Loucy (cell line): ENCODE data around the gene CXXC5.
A peak's percentile ranks its signal among the peaks of the same experiment; 100 is the strongest.
"Not testable (repeated sequence)": the region's sequence is repeated elsewhere in the genome, so short reads cannot be mapped to it uniquely, and the experiment has no call there.

Experiments
- H2AFZ ChIP-seq: fragments of 200-600 bp; sonication (generic); 2 replicates; pipeline ENCODE4 v1.6.0; 2016; ENCODE audit warnings: antibody characterized with exemption, mild to moderate bottlenecking, low read length, moderate library complexity
- H3F3A ChIP-seq: fragments of 200-600 bp; 2 replicates; pipeline ENCODE4 v1.6.0; 2016; ENCODE audit warnings: antibody characterized with exemption, low read depth, mild to moderate bottlenecking
- H3K27me3 ChIP-seq: fragments of 200-600 bp; sonication (generic); 2 replicates; pipeline ENCODE4 v1.6.1; 2014; ENCODE audit warnings: low read length, mild to moderate bottlenecking; ENCODE audit not compliant: insufficient read depth, poor library complexity, severe bottlenecking
- H3K36me3 ChIP-seq: fragments of 200-600 bp; sonication (generic); 2 replicates; pipeline ENCODE4 v1.6.1; 2016; ENCODE audit warnings: low read length; ENCODE audit not compliant: insufficient read depth
- H3K4me1 ChIP-seq: fragments of 200-600 bp; sonication (generic); 2 replicates; pipeline ENCODE4 v1.5.1; 2014; ENCODE audit warnings: low read length, mild to moderate bottlenecking; ENCODE audit not compliant: insufficient read depth, poor library complexity, severe bottlenecking
- H3K4me2 ChIP-seq: fragments of 200-600 bp; sonication (generic); 2 replicates; pipeline ENCODE4 v1.6.0; 2014; ENCODE audit warnings: antibody characterized with exemption, low read length, low read depth, mild to moderate bottlenecking; ENCODE audit not compliant: poor library complexity, severe bottlenecking
- H3K4me3 ChIP-seq: fragments of 200-600 bp; sonication (generic); 2 replicates; pipeline ENCODE4 v1.5.1; 2014; ENCODE audit warnings: low read length, mild to moderate bottlenecking, mixed read lengths; ENCODE audit not compliant: poor library complexity, severe bottlenecking
- H3K79me2 ChIP-seq: fragments of 200-600 bp; sonication (generic); 2 replicates; pipeline ENCODE4 v1.6.1; 2014; ENCODE audit warnings: low read length; ENCODE audit not compliant: insufficient read depth
- H3K9ac ChIP-seq: fragments of 200-600 bp; sonication (generic); 2 replicates; pipeline ENCODE4 v1.6.0; 2014; ENCODE audit warnings: mild to moderate bottlenecking, low read depth, low read length, moderate library complexity; ENCODE audit not compliant: poor library complexity, severe bottlenecking
- H3K9me2 ChIP-seq: fragments of 200-600 bp; sonication (generic); replicated peaks from 2 replicates; pipeline ENCODE4 v1.6.1; 2016; ENCODE audit warnings: low read depth, low read length, mixed read lengths
- H3K9me3 ChIP-seq: fragments of 200-600 bp; sonication (generic); 2 replicates; pipeline ENCODE4 v1.6.1; 2014; ENCODE audit warnings: mild to moderate bottlenecking, antibody characterized with exemption, low read length, low read depth; ENCODE audit not compliant: insufficient read depth
- H4K20me1 ChIP-seq: fragments of 200-600 bp; sonication (generic); 2 replicates; pipeline ENCODE4 v1.6.0; 2014; ENCODE audit warnings: antibody characterized with exemption, low read length, mild to moderate bottlenecking; ENCODE audit not compliant: insufficient read depth, poor library complexity, severe bottlenecking
- EZH2phosphoT487 ChIP-seq: fragments of 200-600 bp; IDR thresholded peaks from 2 replicates; pipeline ENCODE4 v1.6.1; 2018; ENCODE audit warnings: antibody characterized with exemption, mild to moderate bottlenecking, moderate library complexity, borderline replicate concordance
- TF ChIP-seq, protein P1 (sequence below): fragments of 200-600 bp; sonication (generic); conservative IDR thresholded peaks from 2 replicates; pipeline ENCODE4 v1.5.1; 2014; ENCODE audit warnings: mild to moderate bottlenecking, antibody characterized with exemption, low read length

Gene CXXC5

DNA sequence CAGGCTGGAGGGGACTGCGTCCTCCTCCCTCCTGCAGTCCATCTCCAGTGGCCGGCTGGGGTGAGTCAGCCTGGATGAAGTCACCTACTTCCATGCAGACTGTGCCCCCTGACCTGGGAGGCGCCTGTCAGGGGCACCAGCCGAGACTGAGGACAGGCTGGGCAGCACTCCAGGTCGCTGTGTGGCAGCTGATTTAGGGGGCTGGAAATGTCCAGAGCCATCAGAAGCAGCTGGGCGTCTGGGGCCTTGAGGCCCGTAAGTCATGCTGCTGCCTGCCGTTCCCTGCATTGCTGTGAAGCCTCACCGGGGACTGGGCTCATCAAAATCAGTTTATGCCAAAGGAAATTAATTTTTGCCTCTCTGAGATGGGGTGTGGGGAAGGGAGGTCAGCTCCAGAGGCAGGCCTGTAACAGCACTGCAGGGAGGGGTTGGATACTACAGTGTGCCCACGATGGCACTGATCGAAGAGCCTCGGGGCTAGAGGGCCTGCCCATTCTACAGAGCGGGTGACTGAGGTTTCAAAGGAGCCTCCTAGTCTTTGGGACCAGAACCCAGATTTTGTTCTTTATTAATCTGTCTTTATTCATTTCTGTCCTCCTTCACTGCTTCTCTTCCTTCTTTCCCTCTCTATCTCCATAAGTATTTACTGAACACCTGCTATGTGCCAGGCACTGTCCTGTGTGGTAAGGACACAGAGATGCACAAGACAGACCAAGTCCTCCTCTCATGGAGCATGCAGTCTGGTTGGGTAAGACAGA, 77.1 kb downstream of the CXXC5 start:
- H3K36me3 ChIP-seq = no peaks in the 10 kb centered on the region
- no peak overlapping the region for H3K9ac ChIP-seq
- TF ChIP-seq, protein P1, sequence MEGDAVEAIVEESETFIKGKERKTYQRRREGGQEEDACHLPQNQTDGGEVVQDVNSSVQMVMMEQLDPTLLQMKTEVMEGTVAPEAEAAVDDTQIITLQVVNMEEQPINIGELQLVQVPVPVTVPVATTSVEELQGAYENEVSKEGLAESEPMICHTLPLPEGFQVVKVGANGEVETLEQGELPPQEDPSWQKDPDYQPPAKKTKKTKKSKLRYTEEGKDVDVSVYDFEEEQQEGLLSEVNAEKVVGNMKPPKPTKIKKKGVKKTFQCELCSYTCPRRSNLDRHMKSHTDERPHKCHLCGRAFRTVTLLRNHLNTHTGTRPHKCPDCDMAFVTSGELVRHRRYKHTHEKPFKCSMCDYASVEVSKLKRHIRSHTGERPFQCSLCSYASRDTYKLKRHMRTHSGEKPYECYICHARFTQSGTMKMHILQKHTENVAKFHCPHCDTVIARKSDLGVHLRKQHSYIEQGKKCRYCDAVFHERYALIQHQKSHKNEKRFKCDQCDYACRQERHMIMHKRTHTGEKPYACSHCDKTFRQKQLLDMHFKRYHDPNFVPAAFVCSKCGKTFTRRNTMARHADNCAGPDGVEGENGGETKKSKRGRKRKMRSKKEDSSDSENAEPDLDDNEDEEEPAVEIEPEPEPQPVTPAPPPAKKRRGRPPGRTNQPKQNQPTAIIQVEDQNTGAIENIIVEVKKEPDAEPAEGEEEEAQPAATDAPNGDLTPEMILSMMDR = no peak
- no peak for TF ChIP-seq EZH2phosphoT487
- H3K4me1 ChIP-seq = no peaks in the 10 kb centered on the region
- no peaks in the 10 kb centered on the region for H3K79me2 ChIP-seq
- H4K20me1 ChIP-seq = no peaks in the 10 kb centered on the region
- no peak overlapping the region for H3K4me2 ChIP-seq
- H3F3A ChIP-seq = no peaks in the 10 kb centered on the region
- no peaks in the 10 kb centered on the region for H3K27me3 ChIP-seq
- H3K9me2 ChIP-seq = no peaks in the 10 kb centered on the region
- no peaks in the 10 kb centered on the region; the same call in 1 of the 2 replicates for H3K9me3 ChIP-seq
- no peak overlapping the region for H3K4me3 ChIP-seq
- H2AFZ ChIP-seq = no peak overlapping the region

DNA sequence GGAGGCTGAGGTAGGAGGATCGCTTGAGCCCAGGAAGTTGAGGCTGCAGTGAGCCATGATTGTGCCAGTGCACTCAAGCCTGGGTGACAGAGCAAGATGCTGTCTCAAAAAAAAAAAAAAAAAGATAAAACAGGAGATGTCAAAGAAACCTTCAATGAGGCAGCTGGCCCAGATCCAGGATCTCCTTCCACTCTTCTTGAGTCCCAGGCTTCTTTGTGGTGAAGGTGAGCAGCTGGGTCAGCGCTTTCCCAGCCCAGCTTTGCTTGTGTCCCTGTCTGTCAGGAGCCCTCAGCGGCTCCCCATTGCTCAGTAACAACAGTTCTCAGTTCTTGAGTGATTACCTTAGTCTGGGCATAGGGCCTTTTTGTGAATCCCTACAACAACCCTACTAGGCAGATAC, 78.1 kb downstream of the CXXC5 start:
- H3K4me2 ChIP-seq = no peak overlapping the region
- H3K4me3 ChIP-seq = no peak overlapping the region
- H4K20me1 ChIP-seq = no peaks in the 10 kb centered on the region
- H3K36me3 ChIP-seq = no peaks in the 10 kb centered on the region
- TF ChIP-seq, protein P1 = no peak
- no peak for TF ChIP-seq EZH2phosphoT487
- H3K9ac ChIP-seq = no peak overlapping the region
- no peaks in the 10 kb centered on the region for H3K79me2 ChIP-seq
- no peaks in the 10 kb centered on the region for H3F3A ChIP-seq
- no peaks in the 10 kb centered on the region for H3K27me3 ChIP-seq
- no peaks in the 10 kb centered on the region for H3K9me3 ChIP-seq
- no peaks in the 10 kb centered on the region for H3K4me1 ChIP-seq
- H3K9me2 ChIP-seq = no peaks in the 10 kb centered on the region
- H2AFZ ChIP-seq = no peak overlapping the region

DNA sequence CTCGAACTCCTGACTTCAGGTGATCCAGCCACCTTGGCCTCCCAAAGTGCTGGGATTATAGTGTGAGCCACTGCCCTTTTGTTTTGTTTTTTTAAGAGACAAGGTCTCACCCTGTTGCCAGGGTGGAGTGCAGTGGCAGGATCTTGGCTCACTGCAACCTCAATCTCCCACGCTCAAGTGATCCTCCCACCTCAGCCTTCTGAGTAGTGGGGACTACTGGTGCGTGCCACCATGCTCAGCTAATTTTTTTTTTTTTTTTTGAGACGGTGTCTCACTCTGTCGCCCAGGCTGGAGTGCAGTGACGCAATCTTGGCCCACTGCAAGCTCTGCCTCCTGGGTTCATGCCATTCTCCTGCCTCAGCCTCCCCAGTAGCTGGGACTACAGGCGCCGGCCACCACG, 79.5 kb downstream of the CXXC5 start:
- H3K9ac ChIP-seq, H3F3A ChIP-seq, H4K20me1 ChIP-seq, H2AFZ ChIP-seq, H3K79me2 ChIP-seq, H3K9me2 ChIP-seq, H3K9me3 ChIP-seq, H3K4me1 ChIP-seq, H3K27me3 ChIP-seq, H3K4me2 ChIP-seq, H3K4me3 ChIP-seq, H3K36me3 ChIP-seq: not testable (repeated sequence)

DNA sequence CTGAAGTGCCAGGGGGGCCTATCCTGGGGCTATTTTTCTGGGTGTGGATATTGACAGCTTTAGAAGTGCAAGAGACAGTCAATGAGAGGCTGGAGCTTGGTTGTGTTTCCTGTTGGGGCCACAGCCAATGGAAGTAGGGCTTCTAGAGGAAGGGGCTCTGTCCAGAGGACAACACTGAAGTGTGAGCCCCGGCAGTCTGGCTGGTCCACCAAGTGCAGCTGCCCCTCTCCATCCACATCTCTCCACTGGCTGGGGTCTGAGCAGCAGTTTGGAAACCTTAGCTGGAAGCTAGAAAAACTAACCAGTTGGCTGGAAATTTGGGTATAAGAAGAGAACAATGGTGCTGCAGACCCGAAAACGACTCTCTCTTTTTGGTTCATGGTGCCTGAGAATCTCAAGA, 83.1 kb downstream of the CXXC5 start:
- H3K79me2 ChIP-seq = no peaks in the 10 kb centered on the region
- H3F3A ChIP-seq = no peaks in the 10 kb centered on the region
- no peak overlapping the region for H3K9ac ChIP-seq
- no peak for TF ChIP-seq EZH2phosphoT487
- peak overlapping the region; percentile 45; the same call in 1 of the 2 replicates for H2AFZ ChIP-seq
- no peaks in the 10 kb centered on the region for H3K27me3 ChIP-seq
- no peak overlapping the region for H3K4me2 ChIP-seq
- no peak overlapping the region for H3K4me3 ChIP-seq
- no peaks in the 10 kb centered on the region for H3K36me3 ChIP-seq
- no peaks in the 10 kb centered on the region for H3K9me3 ChIP-seq
- no peaks in the 10 kb centered on the region for H4K20me1 ChIP-seq
- H3K4me1 ChIP-seq = no peaks in the 10 kb centered on the region
- no peaks in the 10 kb centered on the region for H3K9me2 ChIP-seq
